Ovary (tissue), 9 donors: ENCODE measurements around the gene EXOC7. TPM values are rescaled to one million over a fixed set of nuclear protein-coding genes. Genes with fewer than 3 reads are reported as not detected.

Experiments used
- DNase-seq, 5 donors: peaks; one replicate each; pipeline ENCODE4 v3.0.0-alpha.2; 2019 to 2020
- H3K27ac ChIP-seq, 2 donors: fragments of 200-600 bp; one replicate each; pipeline versions ENCODE4 v1.5.1 to v1.8.0; 2019 to 2022
- H3K27me3 ChIP-seq: fragments of 200-600 bp; one replicate; pipeline ENCODE4 v1.8.0; 2022
- H3K36me3 ChIP-seq: fragments of 200-600 bp; sonication (generic); one replicate; pipeline ENCODE4 v1.5.1; 2019
- H3K4me1 ChIP-seq: one replicate; pipeline ENCODE4 v1.8.1; 2013; ENCODE audit warnings: mild to moderate bottlenecking, moderate library complexity; ENCODE audit not compliant: insufficient read depth
- H3K4me3 ChIP-seq: fragments of 200-600 bp; sonication (generic); one replicate; pipeline ENCODE4 v1.5.1; 2017
- H3K9me3 ChIP-seq, 2 donors: fragments of 200-600 bp in 1 of 2; sonication (generic) in 1 of 2; one replicate each; pipeline versions ENCODE4 v1.5.1 to v1.8.1; 2013 to 2019; ENCODE audit warnings: mild to moderate bottlenecking in 1 of 2, moderate library complexity in 1 of 2
- CTCF ChIP-seq, 3 donors: fragments of 450-650 bp in 2 of 3; fragments of 200-600 bp in 1 of 3; IDR thresholded peaks; one replicate each; pipeline versions ENCODE4 v1.5.1 to v1.8.0; 2016 to 2022; ENCODE audit warnings: antibody characterized with exemption in 3 of 3, mild to moderate bottlenecking in 1 of 3
- EP300 ChIP-seq: sonication (generic); formaldehyde crosslinking; IDR thresholded peaks from one replicate; pipeline ENCODE4 v1.6.1; 2017; ENCODE audit warnings: antibody characterized with exemption
- POLR2A ChIP-seq: fragments of 450-650 bp; IDR thresholded peaks from one replicate; pipeline ENCODE4 v1.6.1; 2017; ENCODE audit warnings: antibody characterized with exemption, mild to moderate bottlenecking, moderate library complexity
- WGBS, 3 donors: extraction: QIAGEN DNeasy Blood & Tissue Kit in 1 of 3; methylation state at CpG; one replicate each; pipeline versions ENCODE4 v1.1.5 to v1.1.7; 2013 to 2017; 5-methylcytosine and 5-hydroxymethylcytosine counted together
- intact Hi-C, 4 donors: fragments of 100-400 bp; cut with DNase I; formaldehyde crosslinking; loops; one replicate each; pipeline versions ENCODE4 v1.11.0 to v1.15.1; 2022 to 2023
- polyA plus RNA-seq, 2 donors: library from polyadenylated mRNA; stranded (reverse); fragments of 200-250 nt in 1 of 2; fragments of 350-450 nt in 1 of 2; fragmentation: Illumina TruSeq in 1 of 2; extraction: RNeasy Lipid Tissue Mini Kit (QIAGEN cat#74804) in 1 of 2; gene quantifications; one replicate each; pipeline ENCODE4 v1.2.3, GENCODE V29; 2013 to 2014
- total RNA-seq, 7 donors: library from RNA; depleted of rRNA in 2 of 7; stranded (reverse); fragments of >200 nt in 2 of 7; fragmentation: NEBNext Ultra II Directional in 3 of 7; extraction: Animal tissue kit (Norgen Biotek cat#: 25700) in 3 of 7; gene quantifications; one replicate each; pipeline versions ENCODE4 v1.1.0 to v1.2.4, GENCODE V29; 2016 to 2023
- donor health status: DM: no; HTN: no; CAD: no; lungs with moderate emphysema.
- donor health status: DM: no; HTN: no; CAD: no.
- donor health status: Bipolar disorder and iron deficiency.
- donor health status: DM: yes; HTN: yes; CAD: no.
- donor health status: DM: no; HTN: no; CAD: no.
- donor health status: DM: yes; HTN: yes; CAD: no.

Gene EXOC7
- total and polyA plus RNA-seq, 9 donors, result 46.9 to 121 (median 114) TPM

DNA sequence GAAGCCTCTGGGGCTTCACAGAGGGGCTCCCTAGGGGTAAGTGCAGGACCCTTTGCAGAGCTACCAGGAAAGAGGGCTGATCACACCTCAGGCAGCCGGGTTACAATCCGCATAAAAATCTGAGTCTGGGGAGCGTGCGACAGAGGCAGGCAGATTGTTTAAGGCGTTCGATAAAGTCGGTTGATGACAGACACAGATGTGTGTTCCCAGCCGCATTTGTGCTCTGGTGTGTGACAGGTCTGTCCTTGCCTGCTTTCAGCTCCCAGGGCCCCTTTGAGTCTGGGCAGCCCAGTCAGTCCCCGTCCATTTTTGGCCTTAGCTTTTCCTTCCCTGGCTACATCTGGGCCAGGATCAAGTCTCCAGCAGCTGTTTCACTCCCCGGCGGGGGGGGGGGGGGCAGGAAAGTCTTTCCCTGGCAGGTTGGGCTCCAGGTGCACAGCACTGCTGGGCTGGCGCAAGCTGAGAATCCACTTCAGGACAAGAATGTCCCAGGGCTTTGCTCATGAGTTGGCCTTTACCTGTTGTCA, 25.9 kb downstream of the EXOC7 start:
- no peak overlapping the region for H3K4me3 ChIP-seq
- peaks cover 24% of the 10 kb centered on the region for H3K4me1 ChIP-seq
- H3K27me3 ChIP-seq, result peaks cover 11% of the 10 kb centered on the region
- TF ChIP-seq CTCF (IDR thresholded peaks at IDR 0.05), result no peak
- TF ChIP-seq POLR2A, result no peak
- TF ChIP-seq EP300, result no peak
- no peaks in the 10 kb centered on the region for H3K9me3 ChIP-seq
- no peaks in the 10 kb centered on the region for H3K36me3 ChIP-seq
- 20 to 30% (median 21%) methylated on average over 11 to 12 of the region's 12 CpGs for WGBS, 3 donors
- DNase-seq, result no peak
- intact Hi-C loops, result no loop called here
- H3K27ac ChIP-seq, result no peak overlapping the region

DNA sequence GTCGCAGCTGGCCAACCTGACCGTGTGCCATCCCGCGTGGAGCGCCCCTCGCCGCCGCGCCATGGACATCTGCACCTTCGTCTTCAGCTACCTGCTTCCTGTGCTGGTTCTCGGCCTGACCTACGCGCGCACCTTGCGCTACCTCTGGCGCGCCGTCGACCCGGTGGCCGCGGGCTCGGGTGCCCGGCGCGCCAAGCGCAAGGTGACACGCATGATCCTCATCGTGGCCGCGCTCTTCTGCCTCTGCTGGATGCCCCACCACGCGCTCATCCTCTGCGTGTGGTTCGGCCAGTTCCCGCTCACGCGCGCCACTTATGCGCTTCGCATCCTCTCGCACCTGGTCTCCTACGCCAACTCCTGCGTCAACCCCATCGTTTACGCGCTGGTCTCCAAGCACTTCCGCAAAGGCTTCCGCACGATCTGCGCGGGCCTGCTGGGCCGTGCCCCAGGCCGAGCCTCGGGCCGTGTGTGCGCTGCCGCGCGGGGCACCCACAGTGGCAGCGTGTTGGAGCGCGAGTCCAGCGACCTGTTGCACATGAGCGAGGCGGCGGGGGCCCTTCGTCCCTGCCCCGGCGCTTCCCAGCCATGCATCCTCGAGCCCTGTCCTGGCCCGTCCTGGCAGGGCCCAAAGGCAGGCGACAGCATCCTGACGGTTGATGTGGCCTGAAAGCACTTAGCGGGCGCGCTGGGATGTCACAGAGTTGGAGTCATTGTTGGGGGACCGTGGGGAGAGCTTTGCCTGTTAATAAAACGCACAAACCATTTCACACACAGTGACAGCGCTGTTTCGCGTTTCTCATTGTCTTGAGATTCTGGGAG, 26.6 kb downstream of the EXOC7 start:
- H3K9me3 ChIP-seq, result no peaks in the 10 kb centered on the region
- no peaks in the 10 kb centered on the region for H3K36me3 ChIP-seq
- DNase-seq, result no peak
- WGBS, 3 donors, result 2 to 4% (median 3%) methylated on average over 69 to 82 of the region's 82 CpGs
- no peak for TF ChIP-seq EP300
- intact Hi-C loops, result no loop called here
- peaks cover 11% of the 10 kb centered on the region for H3K27me3 ChIP-seq
- H3K4me3 ChIP-seq, result no peak overlapping the region
- no peak overlapping the region for H3K27ac ChIP-seq
- H3K4me1 ChIP-seq, result peaks cover 24% of the 10 kb centered on the region

DNA sequence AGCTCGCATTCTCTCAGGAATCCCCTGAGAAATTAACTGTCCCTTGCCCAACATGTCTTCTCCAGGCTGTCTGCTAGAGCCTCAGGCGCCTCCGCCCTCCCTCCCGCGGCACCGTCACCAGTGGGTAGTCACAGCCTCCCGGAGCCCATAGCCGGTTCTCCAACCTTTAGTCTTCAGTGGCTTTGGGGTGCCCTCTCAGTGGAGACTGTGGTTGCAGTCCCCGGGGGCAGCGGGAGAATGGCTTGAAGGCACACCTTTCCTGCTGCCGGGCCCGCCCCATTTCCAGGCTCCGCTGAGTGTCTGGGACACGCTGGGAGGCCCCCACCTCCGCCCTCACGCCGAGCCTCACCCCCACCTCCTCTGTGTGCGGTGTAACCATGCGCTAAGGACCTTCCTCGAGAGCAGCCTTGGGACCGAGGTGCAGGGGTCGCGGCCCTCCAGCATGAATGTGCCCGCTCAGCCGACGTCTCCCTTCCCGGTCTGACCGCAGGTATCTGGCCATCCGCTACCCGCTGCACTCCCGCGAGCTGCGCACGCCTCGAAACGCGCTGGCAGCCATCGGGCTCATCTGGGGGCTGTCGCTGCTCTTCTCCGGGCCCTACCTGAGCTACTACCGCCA, 27.3 kb downstream of the EXOC7 start:
- TF ChIP-seq POLR2A, result no peak
- no peak for TF ChIP-seq CTCF (IDR thresholded peaks at IDR 0.05)
- TF ChIP-seq EP300, result no peak
- Histone ChIP-seq H3K9me3 (no peaks in the 10 kb centered on the region), H3K4me3 (no peak overlapping the region), H3K36me3 (no peaks in the 10 kb centered on the region), H3K27me3 (peaks cover 11% of the 10 kb centered on the region), H3K27ac (no peak overlapping the region), H3K4me1 (peaks cover 24% of the 10 kb centered on the region)
- no peak for DNase-seq
- WGBS, 3 donors, result 3 to 5% (median 5%) methylated on average over 23 to 41 of the region's 41 CpGs
- intact Hi-C loops, result no loop called here

- WGBS, 3 donors, result 1 to 3% (median 3%) methylated on average over 48 of the region's 48 CpGs
- no peak for TF ChIP-seq CTCF (IDR thresholded peaks at IDR 0.05)
- no peak for DNase-seq
- H3K4me3 ChIP-seq, result no peak overlapping the region
- intact Hi-C loops, result no loop called here
- no peaks in the 10 kb centered on the region for H3K36me3 ChIP-seq
- no peaks in the 10 kb centered on the region for H3K9me3 ChIP-seq
- H3K27ac ChIP-seq, result no peak overlapping the region
- H3K27me3 ChIP-seq, result peaks cover 11% of the 10 kb centered on the region
- H3K4me1 ChIP-seq, result peaks cover 27% of the 10 kb centered on the region
Observed at GRCh38 chr17:76075364-76076145, 28.0 kb downstream of the EXOC7 start.
